Gastroesophageal sphincter (tissue), 4 donors: ENCODE results near the gene MYO1D. TPM values are rescaled to one million over a fixed set of nuclear protein-coding genes. Genes with fewer than 3 reads are reported as not detected.
"Not testable (repeated sequence)": the region's sequence is repeated elsewhere in the genome, so short reads cannot be mapped to it uniquely, and the experiment has no call there.

Source experiments
- ATAC-seq: fragments of 150-250 bp; one replicate; pipeline ENCODE4 v1.9.1; 2016; ENCODE audit warnings: mild to moderate bottlenecking, moderate library complexity
- H3K27ac ChIP-seq, 4 donors: fragments of 200-600 bp; sonication (generic) in 3 of 4; 1 replicate in 3 of 4; 2 replicates in 1 of 4; pipeline ENCODE4 v1.5.1; 2016 to 2019
- H3K27me3 ChIP-seq: fragments of 200-600 bp; sonication (generic); one replicate; pipeline ENCODE4 v1.5.1; 2019
- H3K36me3 ChIP-seq, 2 donors: fragments of 200-600 bp; sonication (generic); one replicate each; pipeline ENCODE4 v1.5.1; 2019; ENCODE audit warnings: control low read depth in 1 of 2
- H3K4me1 ChIP-seq, 3 donors: fragments of 200-600 bp; sonication (generic); 1 replicate in 2 of 3; 2 replicates in 1 of 3; pipeline ENCODE4 v1.5.1; 2016 to 2019; ENCODE audit warnings: control low read depth in 2 of 3
- H3K4me3 ChIP-seq, 2 donors: fragments of 200-600 bp; sonication (generic); one replicate each; pipeline ENCODE4 v1.5.1; 2019; ENCODE audit warnings: mild to moderate bottlenecking in 1 of 2, moderate library complexity in 1 of 2
- H3K9me3 ChIP-seq, 3 donors: fragments of 200-600 bp; sonication (generic); one replicate each; pipeline ENCODE4 v1.5.1; 2017 to 2019; ENCODE audit warnings: control low read depth in 2 of 3
- EP300 ChIP-seq: sonication (generic); formaldehyde crosslinking; IDR thresholded peaks from one replicate; pipeline ENCODE4 v1.6.1; 2017; ENCODE audit warnings: antibody characterized with exemption, mild to moderate bottlenecking
- POLR2A ChIP-seq, 2 donors: fragments of 450-650 bp; IDR thresholded peaks; one replicate each; pipeline ENCODE4 v1.6.1; 2017; ENCODE audit warnings: antibody characterized with exemption in 2 of 2, mild to moderate bottlenecking in 2 of 2, moderate library complexity in 1 of 2
- POLR2AphosphoS5 ChIP-seq: sonication (generic); formaldehyde crosslinking; IDR thresholded peaks from one replicate; pipeline ENCODE4 v1.6.1; 2017; ENCODE audit warnings: antibody characterized with exemption
- WGBS, 2 donors: methylation state at CpG; one replicate each; pipeline ENCODE4 v1.1.5; 2018; ENCODE audit warnings: low coverage in 1 of 2; 5-methylcytosine and 5-hydroxymethylcytosine counted together
- total RNA-seq, 4 donors: library from RNA; depleted of rRNA; stranded (reverse); fragments of >200 nt; gene quantifications; one replicate each; pipeline ENCODE4 v1.1.0, GENCODE V29; 2016
- TF ChIP-seq, protein P1 (sequence below), 4 experiments: fragments of 200-600 bp in 2 of 4; fragments of 450-650 bp in 2 of 4; sonication (generic) in 1 of 4; IDR thresholded peaks; one replicate each; pipeline ENCODE4 v1.5.1; 2017 to 2019; ENCODE audit warnings: antibody characterized with exemption in 4 of 4, mild to moderate bottlenecking in 2 of 4, moderate library complexity in 2 of 4

MYO1D gene
- total RNA-seq, 4 donors from 2014 or later = 28.2 to 63.5 (median 47.2) TPM

DNA sequence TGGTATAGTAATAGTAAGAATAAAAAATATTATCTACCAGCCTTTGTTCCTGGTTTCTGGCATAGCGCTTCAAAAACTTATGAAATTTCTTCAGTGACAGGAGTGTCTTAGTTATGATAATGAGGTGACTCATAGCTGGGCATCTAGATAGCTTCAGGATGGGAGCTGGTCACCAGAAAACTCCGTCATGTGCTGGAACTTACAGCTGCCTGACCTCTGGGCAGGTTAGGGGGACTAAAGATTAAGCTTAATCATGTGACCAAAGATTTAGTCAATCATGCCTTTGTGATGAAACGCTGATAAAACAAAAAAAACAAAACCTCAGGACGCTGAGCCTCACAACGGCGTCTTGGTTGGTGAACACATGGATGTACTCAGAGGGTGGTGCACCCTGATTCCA, 154.2 kb downstream of the MYO1D start:
- H3K36me3 ChIP-seq = peaks cover 0 to 21% of the 10 kb centered on the region in 2 donors
- H3K4me1 ChIP-seq = no peaks in the 10 kb centered on the region
- WGBS, 2 donors = 80 to 98% methylated on average over 5 to 6 of the region's 6 CpGs
- peaks cover 0 to 11% (median 0%) of the 10 kb centered on the region in 3 donors for H3K9me3 ChIP-seq
- no peak for ATAC-seq
- no peak for TF ChIP-seq POLR2A (IDR thresholded peaks at IDR 0.05)
- TF ChIP-seq EP300 = no peak
- TF ChIP-seq, protein P1, sequence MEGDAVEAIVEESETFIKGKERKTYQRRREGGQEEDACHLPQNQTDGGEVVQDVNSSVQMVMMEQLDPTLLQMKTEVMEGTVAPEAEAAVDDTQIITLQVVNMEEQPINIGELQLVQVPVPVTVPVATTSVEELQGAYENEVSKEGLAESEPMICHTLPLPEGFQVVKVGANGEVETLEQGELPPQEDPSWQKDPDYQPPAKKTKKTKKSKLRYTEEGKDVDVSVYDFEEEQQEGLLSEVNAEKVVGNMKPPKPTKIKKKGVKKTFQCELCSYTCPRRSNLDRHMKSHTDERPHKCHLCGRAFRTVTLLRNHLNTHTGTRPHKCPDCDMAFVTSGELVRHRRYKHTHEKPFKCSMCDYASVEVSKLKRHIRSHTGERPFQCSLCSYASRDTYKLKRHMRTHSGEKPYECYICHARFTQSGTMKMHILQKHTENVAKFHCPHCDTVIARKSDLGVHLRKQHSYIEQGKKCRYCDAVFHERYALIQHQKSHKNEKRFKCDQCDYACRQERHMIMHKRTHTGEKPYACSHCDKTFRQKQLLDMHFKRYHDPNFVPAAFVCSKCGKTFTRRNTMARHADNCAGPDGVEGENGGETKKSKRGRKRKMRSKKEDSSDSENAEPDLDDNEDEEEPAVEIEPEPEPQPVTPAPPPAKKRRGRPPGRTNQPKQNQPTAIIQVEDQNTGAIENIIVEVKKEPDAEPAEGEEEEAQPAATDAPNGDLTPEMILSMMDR (IDR thresholded peaks at IDR 0.05) = no peak
- TF ChIP-seq POLR2AphosphoS5 = no peak
- no peaks in the 10 kb centered on the region for H3K27me3 ChIP-seq
- no peak overlapping the region for H3K27ac ChIP-seq
- H3K4me3 ChIP-seq = no peak overlapping the region

DNA sequence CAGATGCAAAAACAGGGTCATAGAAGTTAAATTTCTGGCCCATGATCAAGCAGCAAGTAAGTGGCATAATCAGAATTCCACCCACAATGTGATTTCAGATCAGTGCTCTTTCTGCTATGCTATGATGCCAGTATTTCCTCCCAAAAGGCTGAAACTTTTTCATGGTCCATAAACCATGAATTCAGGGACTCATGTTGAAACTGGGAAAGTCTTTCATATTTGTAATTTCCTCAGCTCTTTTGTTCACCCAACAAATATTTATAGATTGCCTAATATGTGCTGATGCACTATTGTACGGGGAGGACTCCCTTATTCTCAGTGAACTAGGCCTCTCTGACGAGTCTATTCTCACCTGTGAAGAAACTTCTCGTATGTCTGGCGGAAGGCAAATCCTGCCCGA, 156.3 kb downstream of the MYO1D start:
- TF ChIP-seq EP300 = no peak
- no peak for TF ChIP-seq POLR2A (IDR thresholded peaks at IDR 0.05)
- no peak for TF ChIP-seq POLR2AphosphoS5
- TF ChIP-seq, protein P1 (IDR thresholded peaks at IDR 0.05) = no peak
- peaks cover 0 to 25% of the 10 kb centered on the region in 2 donors for H3K36me3 ChIP-seq
- 90 to 100% methylated on average over 1 to 5 of the region's 5 CpGs for WGBS, 2 donors
- H3K4me3 ChIP-seq = no peak overlapping the region
- peaks cover 0 to 6% (median 0%) of the 10 kb centered on the region in 3 donors for H3K9me3 ChIP-seq
- H3K27me3 ChIP-seq = no peaks in the 10 kb centered on the region
- ATAC-seq = no peak
- no peaks in the 10 kb centered on the region for H3K4me1 ChIP-seq
- no peak overlapping the region for H3K27ac ChIP-seq

DNA sequence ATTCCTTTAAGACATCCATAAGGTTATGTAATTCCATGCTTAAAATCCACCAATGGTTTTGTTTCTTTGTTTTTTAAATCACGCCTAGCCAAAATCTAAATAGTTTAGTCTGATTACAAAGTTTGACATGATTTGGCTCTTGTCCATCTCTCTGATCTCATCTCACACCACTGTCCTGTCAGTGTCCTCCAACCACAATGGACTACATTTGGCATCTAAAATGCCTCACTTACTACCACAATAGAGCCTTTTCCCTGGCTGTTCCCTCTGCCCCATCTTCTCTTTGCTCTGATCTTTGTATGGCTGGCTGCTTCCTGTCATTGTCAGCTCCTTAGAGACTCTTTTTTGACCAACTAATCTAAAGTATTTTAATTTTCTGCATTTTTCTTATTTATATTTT, 157.2 kb downstream of the MYO1D start:
- ATAC-seq = no peak
- no peak overlapping the region for H3K27ac ChIP-seq
- H3K36me3 ChIP-seq = peaks cover 0 to 25% of the 10 kb centered on the region in 2 donors
- 82% methylated on average over 1 of the region's 1 CpG; no CpG with 5 or more reads in 1 of the 2 donors for WGBS, 2 donors
- no peaks in the 10 kb centered on the region for H3K9me3 ChIP-seq
- no peaks in the 10 kb centered on the region for H3K4me1 ChIP-seq
- TF ChIP-seq, protein P1 (IDR thresholded peaks at IDR 0.05) = no peak
- TF ChIP-seq POLR2A (IDR thresholded peaks at IDR 0.05) (no peak), POLR2AphosphoS5 (no peak), EP300 (no peak)
- H3K27me3 ChIP-seq = no peaks in the 10 kb centered on the region
- H3K4me3 ChIP-seq = no peak overlapping the region

DNA sequence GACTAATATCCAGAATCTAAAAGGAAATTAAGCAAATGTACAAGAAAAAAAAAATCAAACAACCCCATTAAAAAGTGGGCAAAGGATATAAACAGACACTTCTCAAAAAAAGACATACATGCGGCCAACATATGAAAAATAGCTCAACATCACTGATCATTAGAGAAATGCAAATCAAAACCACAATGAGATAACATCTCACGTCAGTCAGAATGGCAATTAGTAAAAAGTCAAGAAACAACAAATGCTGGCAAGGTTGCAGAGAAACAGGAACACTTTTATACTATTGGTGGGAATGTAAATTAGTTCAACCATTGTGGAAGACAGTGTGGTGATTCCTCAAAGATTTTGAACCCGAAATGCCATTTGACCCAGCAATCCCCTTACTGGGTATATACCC, 162.0 kb downstream of the MYO1D start:
- ATAC-seq, H3K4me1 ChIP-seq, H3K27me3 ChIP-seq, H3K27ac ChIP-seq, H3K4me3 ChIP-seq, H3K9me3 ChIP-seq: not testable (repeated sequence)
- peaks cover 0 to 23% of the 10 kb centered on the region in 2 donors for H3K36me3 ChIP-seq
- 91 to 94% methylated on average over 3 of the region's 3 CpGs for WGBS, 2 donors

DNA sequence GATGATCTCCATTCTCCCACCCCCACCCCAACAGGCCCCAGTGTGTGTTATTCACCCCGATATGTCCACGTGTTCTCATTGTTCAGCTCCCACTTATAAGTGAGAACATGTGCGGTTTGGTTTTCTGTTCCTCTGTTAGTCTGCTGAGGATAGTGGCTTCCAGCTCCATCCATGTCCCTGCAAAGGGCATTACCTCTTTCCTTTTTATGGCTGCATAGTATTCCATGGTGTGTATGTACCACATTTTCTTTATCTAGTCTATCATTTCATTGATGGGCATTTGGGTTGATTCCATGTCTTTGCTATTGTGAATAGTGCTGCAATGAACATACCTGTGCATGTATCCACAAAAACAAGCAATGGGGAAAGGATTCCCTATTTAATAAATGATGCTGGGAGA, 162.7 kb downstream of the MYO1D start:
- not testable (repeated sequence) for ATAC-seq, H3K27ac ChIP-seq, H3K27me3 ChIP-seq, H3K4me1 ChIP-seq, H3K4me3 ChIP-seq, H3K9me3 ChIP-seq
- H3K36me3 ChIP-seq = peaks cover 0 to 23% of the 10 kb centered on the region in 2 donors
- 90 to 100% methylated on average over 3 of the region's 3 CpGs for WGBS, 2 donors

DNA sequence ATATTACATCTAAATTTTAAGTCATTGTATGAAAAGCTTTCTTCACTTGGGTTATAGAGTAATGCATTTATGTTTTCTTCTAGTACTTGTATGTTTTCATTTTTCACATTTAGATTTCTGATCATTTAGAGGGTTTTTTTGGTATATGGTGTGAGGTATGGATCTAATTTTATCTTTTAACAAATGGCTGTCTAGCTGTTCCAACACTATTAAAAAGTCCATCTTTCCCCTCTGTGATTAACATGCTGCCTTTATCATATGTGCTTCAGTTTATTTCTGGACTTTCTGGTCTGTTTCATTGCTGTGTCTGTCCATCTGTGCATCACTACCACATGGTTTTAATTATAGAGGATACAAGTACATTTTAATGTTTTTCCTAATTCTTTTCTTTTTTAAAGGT, 163.8 kb downstream of the MYO1D start:
- TF ChIP-seq POLR2AphosphoS5 (no peak), EP300 (no peak), POLR2A (IDR thresholded peaks at IDR 0.05) (no peak)
- TF ChIP-seq, protein P1 (IDR thresholded peaks at IDR 0.05) = no peak
- Histone ChIP-seq H3K4me1 (no peaks in the 10 kb centered on the region), H3K9me3 (no peaks in the 10 kb centered on the region), H3K4me3 (no peak overlapping the region), H3K36me3 (peaks cover 0 to 23% of the 10 kb centered on the region in 2 donors), H3K27me3 (no peaks in the 10 kb centered on the region), H3K27ac (no peak overlapping the region)
- no peak for ATAC-seq
